HG03108 (cell line): ENCODE results near the gene SYNC.
"Not testable (repeated sequence)": the region's sequence is repeated elsewhere in the genome, so short reads cannot be mapped to it uniquely, and the experiment has no call there.

Experiments used
- ATAC-seq: cut with Tn5 transposase; IDR thresholded peaks from one replicate; pipeline ENCODE4 v1.9.1; 2021; ENCODE audit warnings: moderate library complexity; ENCODE audit not compliant: unreplicated experiment

SYNC gene

GRCh38 chr1:32724678-32725614 lies 22.4 kb upstream of the SYNC start:
- no peak for ATAC-seq

- no peak for ATAC-seq
Observed at GRCh38 chr1:32719681-32720275, 17.2 kb upstream of the SYNC start.

- ATAC-seq: no peak
Observed at GRCh38 chr1:32718527-32718926, 16.0 kb upstream of the SYNC start.

- no peak for ATAC-seq
Observed at GRCh38 chr1:32718036-32718435, 15.5 kb upstream of the SYNC start.

GRCh38 chr1:32717503-32717902 lies 14.9 kb upstream of the SYNC start:
- ATAC-seq: no peak

- peak; percentile 65 for ATAC-seq
Observed at GRCh38 chr1:32716312-32717148, 14.0 kb upstream of the SYNC start.

GRCh38 chr1:32715901-32716311 lies 13.3 kb upstream of the SYNC start:
- ATAC-seq: no peak

GRCh38 chr1:32714277-32714676 lies 11.7 kb upstream of the SYNC start:
- no peak for ATAC-seq

- no peak for ATAC-seq
Observed at GRCh38 chr1:32713081-32713480, 10.5 kb upstream of the SYNC start.

- not testable (repeated sequence) for ATAC-seq
Observed at GRCh38 chr1:32711221-32711620, 8.7 kb upstream of the SYNC start.

GRCh38 chr1:32709476-32709875 lies 6.9 kb upstream of the SYNC start:
- no peak for ATAC-seq

GRCh38 chr1:32709075-32709474 lies 6.5 kb upstream of the SYNC start:
- no peak for ATAC-seq

GRCh38 chr1:32706491-32706890 lies 3.9 kb upstream of the SYNC start:
- ATAC-seq: no peak

- no peak for ATAC-seq
Observed at GRCh38 chr1:32705516-32705915, 2.9 kb upstream of the SYNC start.

- ATAC-seq: no peak
Observed at GRCh38 chr1:32703479-32704291, 1.1 kb upstream of the SYNC start.

GRCh38 chr1:32701951-32702598 lies 495 bp downstream of the SYNC start:
- ATAC-seq: no peak

- no peak for ATAC-seq
Observed at GRCh38 chr1:32701421-32701911, 1.1 kb downstream of the SYNC start.

- ATAC-seq: not testable (repeated sequence)
Observed at GRCh38 chr1:32696996-32697395, 5.6 kb downstream of the SYNC start.

GRCh38 chr1:32696041-32696440 lies 6.5 kb downstream of the SYNC start:
- no peak for ATAC-seq
